Stimulated activated CD4-positive, alpha-beta T cell treated with anti-CD3 and anti-CD28 coated beads, TNF-alpha, amount 100 ng/mL, for 4 hours (primary cell): ENCODE data around the gene LDB2.
"Not testable (repeated sequence)": the region's sequence is repeated elsewhere in the genome, so short reads cannot be mapped to it uniquely, and the experiment has no call there.

ENCODE experiments used
- DNase-seq, 3 experiments: peaks; one replicate each; pipeline ENCODE4 v3.0.0-alpha.2; 2020; ENCODE audit warnings: low read depth in 3 of 3

The LDB2 gene

DNA sequence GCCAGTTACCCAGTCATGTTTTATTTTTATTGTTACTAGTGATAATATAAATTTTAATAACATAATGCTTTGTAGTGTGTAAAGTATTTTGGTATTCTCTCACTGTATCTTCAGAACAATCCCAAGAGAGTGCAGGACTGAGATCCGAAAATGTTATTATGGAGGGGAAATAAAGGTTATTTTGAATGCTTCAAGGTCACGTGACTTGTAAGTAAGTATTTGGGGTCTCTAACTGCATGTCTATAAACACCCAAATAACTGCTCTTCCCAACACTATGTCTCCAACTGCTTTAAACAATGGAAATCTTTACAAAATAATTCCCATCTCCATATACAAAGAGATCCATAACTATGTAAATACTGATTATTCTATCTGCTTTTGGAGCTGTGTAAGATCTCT lies 302.2 kb downstream of the LDB2 start:
- DNase-seq = no peak

DNA sequence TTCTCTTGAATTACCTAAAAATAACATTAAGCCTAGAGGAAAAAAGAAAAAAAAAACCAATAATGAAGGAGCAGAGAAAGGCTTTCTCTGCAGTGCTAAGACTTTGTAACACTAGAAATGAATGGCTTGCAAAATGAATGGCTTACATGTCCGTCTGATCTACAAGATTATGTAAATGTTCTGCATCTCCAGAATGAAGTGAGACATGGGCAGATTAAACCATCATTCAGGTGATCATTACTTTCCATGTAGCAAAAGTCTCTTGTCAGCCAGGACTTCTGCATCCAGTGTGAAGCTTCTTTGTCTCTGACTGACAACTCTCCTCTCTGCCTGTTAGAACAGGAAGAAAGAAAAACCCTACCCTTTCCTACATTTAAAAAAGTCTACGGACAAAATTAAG lies 304.3 kb downstream of the LDB2 start:
- no peak for DNase-seq

DNA sequence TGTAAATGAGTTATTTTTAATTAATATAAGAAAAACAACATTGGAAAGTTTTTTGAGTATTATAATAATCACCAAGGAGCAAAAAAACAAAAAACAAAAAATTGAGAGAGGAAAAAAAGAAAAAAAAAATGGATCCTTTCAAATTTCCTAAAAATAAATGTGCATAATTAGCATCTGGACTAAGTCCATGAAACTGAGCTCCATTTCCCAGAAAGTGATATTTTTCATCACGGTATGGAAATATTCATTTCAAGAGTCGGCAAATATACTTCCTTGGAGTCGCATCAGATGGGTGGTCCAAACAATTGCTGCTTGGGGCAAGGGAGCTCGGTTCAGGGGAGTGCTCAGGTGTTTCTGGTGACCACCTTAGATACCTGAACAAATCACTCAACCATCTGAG lies 305.1 kb downstream of the LDB2 start:
- DNase-seq = no peak

DNA sequence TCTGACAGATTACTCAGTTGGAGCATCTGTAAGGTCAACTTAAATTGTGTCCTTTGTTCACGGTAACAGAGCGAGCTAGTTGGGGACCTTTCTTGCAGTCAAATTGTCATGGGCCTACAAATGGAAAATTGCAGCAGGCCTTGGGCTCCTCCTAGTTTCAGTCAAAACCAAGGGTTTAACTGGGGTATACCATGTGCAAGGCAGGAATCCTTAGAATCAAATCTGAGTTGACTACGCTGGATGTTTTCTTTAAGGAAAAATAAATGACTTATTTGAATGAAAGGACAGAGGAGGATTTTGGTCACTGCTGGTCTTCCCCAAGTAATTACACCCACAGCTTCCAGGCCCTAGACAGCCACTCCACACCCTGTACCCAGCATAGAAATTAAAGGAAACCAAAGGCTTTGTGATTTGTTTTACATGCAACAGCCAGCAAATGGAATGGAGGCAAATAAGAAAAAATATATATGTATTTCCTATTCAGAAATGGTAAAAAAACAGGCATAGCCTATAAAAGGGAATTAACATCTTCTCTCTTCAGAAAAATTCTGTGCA lies 307.1 kb downstream of the LDB2 start:
- no peak for DNase-seq

DNA sequence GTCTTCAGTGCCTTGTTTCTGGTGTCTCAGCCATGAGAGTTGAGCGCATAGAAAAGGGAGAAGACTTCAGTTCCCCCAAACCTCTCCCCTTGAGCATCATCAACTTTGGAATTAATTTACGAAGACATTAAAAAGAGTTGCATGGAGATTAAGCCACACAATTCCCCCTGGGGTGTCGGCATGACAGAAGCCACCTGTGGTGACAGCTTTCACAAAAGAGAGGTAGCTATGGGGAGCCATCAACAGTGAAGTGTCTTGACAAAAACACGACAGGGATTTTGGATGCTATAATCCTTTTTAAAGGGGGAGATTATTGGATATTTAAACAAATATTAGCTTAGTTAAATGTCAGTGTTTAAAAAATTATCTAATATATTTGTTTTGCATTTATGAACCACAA lies 307.6 kb downstream of the LDB2 start:
- no peak for DNase-seq

DNA sequence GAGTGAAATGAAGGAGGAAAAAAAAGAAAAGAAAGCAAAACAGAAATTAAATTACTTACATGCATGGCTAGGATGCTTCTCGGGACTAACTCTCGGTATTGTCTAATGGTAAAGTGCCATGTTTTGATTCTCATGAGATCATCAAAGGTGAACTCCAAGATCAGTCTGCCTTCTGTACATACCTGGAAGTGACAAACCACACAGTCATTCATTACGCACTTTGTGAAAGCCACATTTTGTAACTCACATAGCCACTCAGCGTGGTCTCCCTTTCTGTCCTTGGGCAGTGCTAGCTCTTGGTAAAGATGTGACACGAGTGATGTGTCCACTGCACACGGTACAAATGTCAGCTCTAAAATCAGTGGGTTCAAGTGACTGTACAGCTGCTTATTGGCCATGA lies 309.8 kb downstream of the LDB2 start:
- DNase-seq = no peak

DNA sequence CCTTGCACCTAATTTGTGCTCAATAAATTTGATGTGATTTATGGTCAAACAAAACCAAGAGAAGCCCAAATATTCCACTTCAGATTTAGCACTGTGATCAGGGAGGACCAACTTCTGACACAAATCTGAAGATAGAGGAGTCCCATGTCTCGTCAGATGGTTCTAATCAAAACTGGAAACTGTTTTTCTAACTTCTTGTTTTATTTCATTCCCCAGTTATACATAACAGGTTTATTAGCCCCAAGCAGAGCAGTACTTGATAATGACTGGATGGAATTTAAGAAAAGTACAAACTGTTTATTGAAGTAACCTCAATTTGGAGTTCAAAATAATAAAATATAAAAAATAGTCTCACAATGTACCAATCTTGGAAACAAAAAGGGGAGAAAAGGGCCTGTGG lies 310.3 kb downstream of the LDB2 start:
- DNase-seq = no peak

DNA sequence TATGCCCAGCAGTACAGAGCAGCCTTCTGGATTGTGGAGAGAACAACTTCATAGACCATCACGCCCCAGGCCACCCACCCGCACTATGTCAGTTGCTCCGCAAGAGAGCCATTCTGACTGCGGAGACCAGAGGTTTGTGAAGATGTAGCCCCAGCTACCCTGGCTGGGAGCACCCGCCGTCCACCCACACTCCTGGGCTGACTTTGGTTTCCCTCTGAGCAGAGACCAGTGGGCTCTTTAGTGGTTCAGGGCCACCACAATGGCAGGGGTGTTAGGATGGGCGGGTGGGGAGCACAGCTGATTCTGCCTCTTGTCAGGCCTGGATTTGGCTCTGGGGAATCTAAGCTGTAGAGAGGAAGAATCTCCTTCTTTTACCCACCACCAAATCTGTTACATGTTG lies 313.4 kb downstream of the LDB2 start:
- no peak for DNase-seq

DNA sequence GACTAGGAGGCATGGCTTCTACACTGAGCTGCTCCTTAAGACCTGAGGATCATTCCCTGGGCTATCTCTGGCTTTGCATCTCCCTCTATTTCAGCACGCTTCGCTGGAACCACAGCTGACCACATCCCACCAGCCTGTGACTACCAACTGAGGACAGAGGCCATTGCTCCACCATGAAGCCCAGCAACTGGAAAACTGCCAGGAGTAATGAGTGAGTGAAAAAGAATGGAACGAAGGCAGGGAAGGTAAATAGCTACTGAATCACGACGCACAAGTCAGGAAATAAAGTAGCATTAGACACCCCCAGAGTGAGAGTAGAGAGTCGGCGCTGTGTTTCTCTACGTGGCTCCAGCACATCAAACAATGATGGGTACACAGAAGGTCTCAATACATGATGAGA lies 314.7 kb downstream of the LDB2 start:
- no peak for DNase-seq

DNA sequence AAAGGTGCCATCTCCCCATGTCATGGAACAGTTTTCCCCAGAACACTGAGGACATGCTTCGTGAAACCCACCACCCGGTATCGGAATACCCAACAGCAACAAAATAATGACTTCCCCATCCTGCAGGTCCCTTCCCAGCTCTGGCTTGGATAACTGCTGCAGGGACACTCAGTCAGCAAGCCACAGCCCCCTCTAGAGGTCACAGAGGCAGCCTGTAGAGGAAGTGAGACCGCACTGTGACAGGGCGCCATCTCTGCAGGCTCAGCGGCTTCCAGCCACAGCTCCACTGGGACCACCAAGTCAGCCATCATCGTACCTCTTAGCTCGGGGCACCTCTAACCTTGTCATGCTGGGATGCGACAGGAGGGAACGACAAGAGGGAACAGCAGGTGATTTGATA lies 315.9 kb downstream of the LDB2 start:
- no peak for DNase-seq

DNA sequence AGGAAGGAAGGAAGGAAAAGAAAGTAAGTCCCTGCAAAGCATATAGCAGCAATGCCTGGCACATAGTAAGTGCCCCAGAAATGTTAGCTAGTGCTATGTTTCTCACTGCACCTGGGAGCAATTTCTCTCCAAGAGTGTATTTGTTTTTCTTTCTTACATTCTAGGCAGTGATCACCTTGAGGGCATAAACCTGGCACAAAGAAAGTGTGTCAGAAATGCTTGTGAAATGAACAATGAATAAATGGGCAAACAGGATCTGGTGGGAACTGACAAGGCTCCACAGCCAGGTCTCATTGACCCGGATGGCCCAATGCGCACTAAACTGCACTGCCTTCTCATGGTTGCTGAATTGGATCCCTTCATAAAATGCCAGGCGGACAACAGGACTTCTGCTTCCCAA lies 316.4 kb downstream of the LDB2 start:
- no peak for DNase-seq

DNA sequence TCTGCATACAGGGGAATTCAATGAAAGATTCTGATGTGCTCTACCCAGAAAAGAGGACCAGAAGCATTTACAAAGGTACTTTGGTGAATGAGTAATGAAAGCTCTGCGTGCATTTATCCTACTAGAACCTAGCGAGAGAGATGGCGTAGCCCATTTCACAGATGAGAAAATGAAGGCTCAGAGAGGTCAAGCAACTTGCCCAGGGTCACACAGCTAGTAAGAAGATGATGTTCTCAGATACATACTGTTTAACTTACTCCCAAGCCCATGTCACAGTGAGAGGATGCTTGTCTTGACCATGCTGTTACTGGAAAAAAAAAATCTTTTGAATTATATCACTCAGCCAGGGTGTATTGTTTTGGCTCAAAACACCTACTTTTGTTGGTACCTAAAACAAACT lies 317.3 kb downstream of the LDB2 start:
- DNase-seq = no peak

DNA sequence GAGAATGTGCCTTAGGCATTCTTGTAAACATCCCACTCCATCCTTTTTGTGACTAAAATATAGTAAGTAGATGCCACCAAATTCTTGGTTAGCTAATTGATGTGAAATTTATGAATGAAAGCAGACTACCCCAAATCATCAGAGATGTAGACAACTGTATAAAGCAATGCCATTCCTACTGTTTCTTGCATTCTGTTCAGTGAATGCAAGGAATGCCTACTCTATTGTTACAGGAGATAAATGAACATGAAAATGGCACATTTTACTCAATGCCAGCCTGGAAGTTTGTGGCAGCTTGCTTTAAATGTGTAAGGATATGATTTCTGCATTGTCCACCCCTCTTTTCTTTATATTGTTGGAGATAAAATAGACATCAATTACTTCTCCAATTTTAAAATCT lies 317.9 kb downstream of the LDB2 start:
- DNase-seq = no peak

DNA sequence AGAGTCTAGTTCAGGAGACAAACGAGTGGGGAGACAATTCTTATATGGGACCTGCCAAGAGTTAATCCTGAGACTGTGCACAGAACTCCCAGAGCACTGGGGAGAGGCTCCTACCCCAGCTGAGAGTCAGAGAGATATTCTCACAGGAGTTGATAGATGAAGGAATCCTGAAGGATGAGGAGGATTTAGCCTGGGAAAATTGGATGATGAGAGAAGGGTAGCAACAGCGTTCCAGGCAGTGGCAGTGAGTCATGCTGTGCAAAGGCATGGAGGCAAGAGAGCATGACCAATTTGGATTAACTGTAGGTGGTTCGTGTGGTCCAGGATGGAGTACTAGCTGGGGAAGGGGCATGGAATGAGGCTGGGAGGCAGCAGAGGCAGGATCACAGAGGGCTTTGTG lies 318.6 kb downstream of the LDB2 start:
- DNase-seq = no peak

DNA sequence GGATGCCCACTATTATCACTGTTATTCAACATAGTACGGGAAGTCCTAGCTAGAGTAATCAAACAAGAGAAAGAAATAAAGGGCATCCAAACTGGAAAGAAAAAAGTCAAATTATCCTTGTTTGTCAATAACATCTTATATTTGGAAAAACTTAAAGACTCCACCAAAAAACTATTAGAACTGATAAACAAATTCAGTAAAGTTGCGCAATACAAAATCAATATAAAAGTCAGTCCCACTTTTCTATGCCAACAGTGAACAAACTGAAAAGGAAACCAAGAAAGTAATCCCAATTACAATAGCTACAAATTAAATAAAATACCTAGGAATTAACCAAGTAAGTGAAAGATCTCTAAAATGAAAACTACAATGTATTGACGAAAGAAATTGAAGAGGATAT lies 321.3 kb downstream of the LDB2 start:
- no peak for DNase-seq

DNA sequence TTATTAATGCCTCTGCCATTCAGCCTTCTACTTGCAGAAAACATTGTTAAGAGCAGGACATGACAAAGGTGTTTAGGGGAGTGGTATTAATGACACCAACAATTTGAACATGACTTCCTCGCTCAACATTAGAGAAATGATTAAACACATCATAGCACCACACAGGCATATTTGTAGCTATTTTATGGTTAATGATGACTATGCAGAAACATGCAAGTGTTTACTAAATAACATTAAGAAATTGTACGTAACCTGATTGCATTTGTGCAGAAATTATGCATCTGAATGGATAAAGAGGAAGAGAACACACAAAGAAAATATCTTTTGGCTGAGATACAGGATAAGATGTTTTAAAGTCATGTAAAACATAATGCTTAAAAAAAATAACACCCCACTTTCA lies 323.5 kb downstream of the LDB2 start:
- DNase-seq = no peak

DNA sequence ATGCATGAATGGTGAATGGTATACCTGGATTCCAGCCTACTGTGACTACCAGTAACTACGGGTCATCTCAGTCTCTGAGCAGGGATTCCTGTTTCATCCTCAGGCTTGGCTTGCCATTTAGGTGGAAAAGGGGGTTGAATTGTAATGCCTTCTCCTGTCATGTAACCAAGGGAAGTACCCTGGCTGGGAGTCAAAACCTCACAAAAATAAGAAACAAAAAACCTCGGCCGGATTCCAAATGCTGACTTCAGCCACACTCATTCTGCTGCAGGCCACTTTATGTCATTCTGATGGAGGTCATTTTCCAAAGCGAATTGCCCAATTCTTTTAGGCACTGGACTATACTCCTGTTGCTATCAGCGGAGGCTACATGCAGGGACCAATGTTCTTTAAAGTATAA lies 324.7 kb downstream of the LDB2 start:
- DNase-seq = no peak

DNA sequence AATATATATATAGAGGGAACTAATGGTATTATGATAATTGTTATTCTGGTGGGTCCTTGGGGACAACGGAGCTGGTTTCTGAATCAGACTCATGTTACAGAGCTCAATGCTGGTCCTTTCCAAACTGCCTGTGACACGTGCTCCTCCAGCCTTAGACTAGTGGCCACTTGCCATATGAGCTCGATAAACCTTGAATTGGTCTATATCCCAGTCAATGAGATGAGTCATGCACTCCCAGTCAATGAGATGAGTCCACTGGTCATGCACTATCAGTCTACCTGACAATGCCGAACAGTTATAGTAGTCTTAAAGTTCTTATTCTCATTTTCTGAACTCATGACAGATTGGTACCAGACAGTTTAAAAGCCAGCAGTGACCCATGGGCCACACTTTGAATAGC lies 325.2 kb downstream of the LDB2 start:
- DNase-seq = no peak

DNA sequence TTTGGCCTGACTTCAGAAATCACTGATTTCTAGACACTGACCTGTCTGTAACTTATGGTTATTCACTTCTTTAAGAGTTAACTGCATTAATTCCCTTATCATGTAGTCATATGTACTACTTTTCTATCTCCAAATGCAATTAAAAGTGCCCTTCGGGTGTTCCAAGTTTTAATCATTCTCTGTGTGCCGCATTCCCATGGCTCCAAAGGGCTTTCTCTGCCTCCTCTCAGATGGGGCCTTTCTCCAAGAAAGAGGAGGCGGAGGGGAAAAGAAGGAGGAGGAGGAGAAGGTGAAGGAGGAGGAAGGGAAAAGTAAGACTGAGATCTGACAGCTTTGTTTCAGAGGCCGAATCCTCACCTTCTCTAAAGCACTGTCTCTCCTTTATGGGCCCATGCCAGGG lies 325.8 kb downstream of the LDB2 start:
- DNase-seq = no peak

DNA sequence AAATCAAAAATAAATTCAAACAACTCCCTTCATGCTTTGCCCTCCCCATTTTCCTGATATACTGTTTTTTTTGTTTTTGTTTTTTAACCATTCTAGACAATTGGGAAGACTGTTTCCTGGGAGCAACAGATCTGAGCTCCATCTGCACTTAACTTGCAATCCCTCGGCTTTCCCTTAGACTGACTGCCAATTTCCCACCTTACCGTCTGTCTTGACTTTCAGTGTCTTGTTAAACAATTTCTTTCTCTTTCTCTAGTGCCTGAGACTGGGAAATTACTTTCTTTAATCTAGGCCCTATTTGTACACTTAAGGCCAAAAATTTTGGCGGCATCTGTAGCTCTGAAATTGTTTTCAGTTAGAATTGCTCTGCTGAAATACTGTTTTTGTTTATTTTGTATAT lies 326.3 kb downstream of the LDB2 start:
- DNase-seq = no peak

DNA sequence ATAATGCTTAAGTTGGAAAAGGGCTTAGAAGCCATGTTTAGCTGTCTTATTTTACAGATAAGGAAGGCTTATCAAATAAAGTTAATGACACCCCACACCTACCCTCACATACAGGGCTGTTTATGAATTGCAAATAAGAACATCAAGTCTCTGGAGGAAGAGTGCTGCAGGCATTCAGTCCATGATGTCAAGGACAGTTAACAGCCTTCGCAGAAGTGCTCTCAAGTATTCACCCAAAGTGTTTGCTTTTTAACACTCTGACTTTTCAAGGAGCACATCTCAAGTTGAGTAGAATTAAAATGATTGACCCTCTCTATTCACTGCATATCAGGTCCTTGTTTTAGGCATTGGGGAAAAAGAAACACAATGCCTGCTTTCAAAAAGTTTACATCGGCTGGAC lies 328.7 kb downstream of the LDB2 start:
- no peak for DNase-seq

DNA sequence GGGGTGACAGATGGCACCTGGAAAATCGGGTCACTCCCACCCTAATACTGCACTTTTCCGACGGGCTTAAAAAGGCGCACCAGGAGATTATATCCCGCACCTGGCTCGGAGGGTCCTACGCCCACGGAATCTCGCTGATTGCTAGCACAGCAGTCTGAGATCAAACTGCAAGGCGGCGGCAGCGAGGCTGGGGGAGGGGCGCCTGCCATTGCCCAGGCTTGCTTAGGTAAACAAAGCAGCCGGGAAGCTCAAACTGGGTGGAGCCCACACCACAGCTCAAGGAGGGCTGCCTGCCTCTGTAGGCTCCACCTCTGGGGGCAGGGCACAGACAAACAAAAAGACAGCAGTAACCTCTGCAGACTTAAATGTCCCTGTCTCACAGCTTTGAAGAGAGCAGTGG lies 341.1 kb downstream of the LDB2 start:
- not testable (repeated sequence) for DNase-seq

DNA sequence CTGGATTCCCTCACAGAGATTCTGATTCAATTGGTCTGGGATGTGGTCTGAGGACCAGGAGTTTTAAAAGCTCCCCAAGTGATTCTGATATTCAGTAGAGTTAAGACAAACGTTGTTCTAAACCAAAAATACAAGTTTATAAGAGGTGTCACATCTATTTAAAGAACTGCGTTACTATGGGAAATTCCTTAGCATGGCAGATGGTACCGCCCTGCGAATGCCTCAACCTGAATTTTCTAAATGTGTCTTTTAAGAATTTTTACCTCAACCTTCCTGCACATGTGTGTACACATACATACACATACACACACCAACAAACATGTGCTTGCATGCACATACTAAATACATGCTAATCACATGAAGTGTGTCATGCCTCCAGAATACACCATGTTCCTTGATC lies 343.3 kb downstream of the LDB2 start:
- no peak for DNase-seq

DNA sequence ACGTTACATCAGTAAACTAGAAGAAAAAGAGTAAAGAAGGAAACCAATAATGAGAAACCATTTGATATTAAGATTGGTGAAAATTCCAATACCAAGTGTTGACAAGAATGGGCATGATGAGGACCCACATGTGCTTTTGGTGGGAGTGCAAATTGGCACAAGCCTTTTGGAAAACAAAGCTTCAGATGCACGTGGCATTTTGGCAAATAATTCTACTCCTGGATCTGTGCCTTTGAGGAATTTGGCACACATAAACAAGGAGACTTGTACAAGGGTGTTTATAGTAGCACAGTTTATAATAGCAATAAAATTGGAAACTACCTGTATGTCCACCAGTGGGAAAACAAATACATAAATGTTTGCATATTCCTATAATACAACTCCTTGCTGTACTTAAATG lies 347.9 kb downstream of the LDB2 start:
- DNase-seq = no peak

DNA sequence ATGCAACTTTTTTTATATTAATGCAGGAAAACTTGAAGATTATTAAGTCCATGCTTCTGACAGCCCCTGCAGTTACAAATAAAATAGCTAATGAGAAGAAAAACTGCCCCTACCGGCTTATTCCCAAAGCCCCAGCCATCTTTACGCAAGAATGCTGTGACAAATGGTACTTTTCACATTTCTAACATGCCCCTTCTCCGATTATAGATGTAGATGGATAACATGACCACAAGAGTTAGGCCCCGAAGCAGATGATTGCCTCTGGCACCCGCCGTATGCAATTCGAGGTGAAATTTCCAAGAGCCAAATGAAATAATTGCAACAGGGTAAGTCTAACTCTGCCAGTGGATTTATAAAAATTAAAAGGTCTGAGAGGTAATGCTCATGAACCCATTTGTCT lies 352.8 kb downstream of the LDB2 start:
- DNase-seq = no peak
